HepG2 (cell line): ENCODE measurements around the gene HINT2. TPM values are rescaled to one million over a fixed set of nuclear protein-coding genes. Genes with fewer than 3 reads are reported as not detected.

Experiments used
- ATRX ChIP-seq: sonication (generic); formaldehyde crosslinking; IDR thresholded peaks from 2 replicates; pipeline ENCODE4 v1.4.0; 2020; ENCODE audit warnings: missing genetic modification reagents, borderline replicate concordance
- ERF ChIP-seq: IDR thresholded peaks from 2 replicates; pipeline ENCODE4 v1.6.1; 2018; ENCODE audit warnings: missing biosample characterization, missing genetic modification reagents
- ETV6 ChIP-seq: sonication (generic); formaldehyde crosslinking; conservative IDR thresholded peaks from 2 replicates; pipeline ENCODE4 v1.4.0; 2020; ENCODE audit warnings: missing genetic modification reagents
- GATAD1 ChIP-seq: IDR thresholded peaks from 2 replicates; pipeline ENCODE4 v1.6.1; 2016; ENCODE audit warnings: missing genetic modification reagents, missing compliant biosample characterization
- JARID2 ChIP-seq: sonication (generic); formaldehyde crosslinking; IDR thresholded peaks from 2 replicates; pipeline ENCODE4 v1.8.1; 2023; ENCODE audit warnings: missing genetic modification reagents, inconsistent platforms; ENCODE audit not compliant: insufficient replicate concordance
- KLF12 ChIP-seq: sonication (generic); formaldehyde crosslinking; IDR thresholded peaks from 2 replicates; pipeline ENCODE4 v1.4.0; 2020; ENCODE audit warnings: missing genetic modification reagents, borderline replicate concordance
- KLF16 ChIP-seq, 2 experiments: sonication (generic) in 1 of 2; formaldehyde crosslinking in 1 of 2; IDR thresholded peaks; 2 replicates each; pipeline versions ENCODE4 v1.6.1 to v1.8.0; 2016 to 2023; ENCODE audit warnings: missing genetic modification reagents in 2 of 2, missing compliant biosample characterization in 1 of 2
- PHF8 ChIP-seq: sonication (generic); formaldehyde crosslinking; IDR thresholded peaks from 2 replicates; pipeline ENCODE4 v1.5.0; 2020; ENCODE audit warnings: missing genetic modification reagents
- SAFB2 ChIP-seq: sonication (generic); formaldehyde crosslinking; IDR thresholded peaks from 2 replicates; pipeline ENCODE4 v1.5.1; 2020; ENCODE audit warnings: missing genetic modification reagents, low read depth, mild to moderate bottlenecking, borderline replicate concordance
- SOX13 ChIP-seq, 3 experiments: fragments of 450-650 bp in 1 of 3; sonication (generic) in 1 of 3; formaldehyde crosslinking in 1 of 3; IDR thresholded peaks in 2 of 3; conservative IDR thresholded peaks in 1 of 3; 2 replicates each; pipeline versions ENCODE4 v1.5.0 to v1.6.1; 2016 to 2020; ENCODE audit warnings: antibody characterized with exemption in 1 of 3, mild to moderate bottlenecking in 1 of 3, missing compliant biosample characterization in 1 of 3, missing genetic modification reagents in 1 of 3, moderate library complexity in 1 of 3
- XRCC5 ChIP-seq: fragments of 200-400 bp; formaldehyde crosslinking; optimal IDR thresholded peaks from 2 replicates; pipeline ENCODE3; 2017; ENCODE audit warnings: mild to moderate bottlenecking, low read length
- ZFP37 ChIP-seq: sonication (generic); formaldehyde crosslinking; IDR thresholded peaks from 2 replicates; pipeline ENCODE4 v1.4.0; 2020; ENCODE audit warnings: missing genetic modification reagents, borderline replicate concordance
- ZNF296 ChIP-seq: sonication (generic); formaldehyde crosslinking; conservative IDR thresholded peaks from 2 replicates; pipeline ENCODE4 v1.5.0; 2020; ENCODE audit warnings: mild to moderate bottlenecking, missing genetic modification reagents
- ZNF337 ChIP-seq: sonication (generic); formaldehyde crosslinking; IDR thresholded peaks from 2 replicates; pipeline ENCODE4 v1.5.1; 2020; ENCODE audit warnings: missing genetic modification reagents, low read depth, mild to moderate bottlenecking, borderline replicate concordance
- ZNF644 ChIP-seq: IDR thresholded peaks from 2 replicates; pipeline ENCODE4 v1.6.1; 2016; ENCODE audit warnings: low read depth
- ZNF883 ChIP-seq: sonication (generic); formaldehyde crosslinking; IDR thresholded peaks from 2 replicates; pipeline ENCODE4 v1.5.1; 2020; ENCODE audit warnings: mild to moderate bottlenecking, missing genetic modification reagents; ENCODE audit errors: not compliant biosample characterization
- polyA plus RNA-seq, 8 experiments: library from polyadenylated mRNA; depleted of rRNA in 3 of 8; stranded (reverse) in 7 of 8; unstranded in 1 of 8; fragments of >200 nt; fragmentation: Illumina TruSeq in 4 of 8; extraction: Trizol in 4 of 8; gene quantifications; 2 replicates each; pipeline versions ENCODE4 v1.2.1 to v1.2.3, GENCODE V29; 2011 to 2016; ENCODE audit warnings: low read depth in 4 of 8, missing spikeins in 1 of 8, mixed read lengths in 1 of 8; ENCODE audit not compliant: insufficient read depth in 1 of 8
- total RNA-seq, 5 experiments: library from RNA; depleted of rRNA; stranded (reverse); fragments of >200 nt; fragmentation: Illumina TruSeq; extraction: Trizol; gene quantifications; 2 replicates each; pipeline ENCODE4 v1.2.3, GENCODE V29; 2016; ENCODE audit warnings: low read depth in 1 of 5
- TF ChIP-seq, protein P1 (sequence below): sonication (generic); formaldehyde crosslinking; IDR thresholded peaks from 2 replicates; pipeline ENCODE4 v1.4.0; 2020; ENCODE audit warnings: missing genetic modification reagents
- TF ChIP-seq, protein P2 (sequence below), 2 experiments: sonication (generic) in 1 of 2; formaldehyde crosslinking in 1 of 2; IDR thresholded peaks; 2 replicates each; pipeline versions ENCODE4 v1.4.0 to v1.6.1; 2018 to 2020; ENCODE audit warnings: missing genetic modification reagents in 2 of 2, borderline replicate concordance in 1 of 2, low read depth in 1 of 2, mild to moderate bottlenecking in 1 of 2, missing biosample characterization in 1 of 2
- TF ChIP-seq, protein P3 (sequence below): sonication (generic); formaldehyde crosslinking; IDR thresholded peaks from 2 replicates; pipeline ENCODE4 v1.9.0; 2021; ENCODE audit warnings: missing genetic modification reagents, borderline replicate concordance
- TF ChIP-seq, protein P4 (sequence below): sonication (generic); formaldehyde crosslinking; IDR thresholded peaks from 2 replicates; pipeline ENCODE4 v1.5.0; 2020; ENCODE audit warnings: mild to moderate bottlenecking, missing genetic modification reagents

HINT2 gene
- total and polyA plus RNA-seq, 2 of the 13 experiments (the other 11 are each of a cell fraction or from before 2014, with no cell fraction given) = 37.9 to 56.2 TPM

DNA sequence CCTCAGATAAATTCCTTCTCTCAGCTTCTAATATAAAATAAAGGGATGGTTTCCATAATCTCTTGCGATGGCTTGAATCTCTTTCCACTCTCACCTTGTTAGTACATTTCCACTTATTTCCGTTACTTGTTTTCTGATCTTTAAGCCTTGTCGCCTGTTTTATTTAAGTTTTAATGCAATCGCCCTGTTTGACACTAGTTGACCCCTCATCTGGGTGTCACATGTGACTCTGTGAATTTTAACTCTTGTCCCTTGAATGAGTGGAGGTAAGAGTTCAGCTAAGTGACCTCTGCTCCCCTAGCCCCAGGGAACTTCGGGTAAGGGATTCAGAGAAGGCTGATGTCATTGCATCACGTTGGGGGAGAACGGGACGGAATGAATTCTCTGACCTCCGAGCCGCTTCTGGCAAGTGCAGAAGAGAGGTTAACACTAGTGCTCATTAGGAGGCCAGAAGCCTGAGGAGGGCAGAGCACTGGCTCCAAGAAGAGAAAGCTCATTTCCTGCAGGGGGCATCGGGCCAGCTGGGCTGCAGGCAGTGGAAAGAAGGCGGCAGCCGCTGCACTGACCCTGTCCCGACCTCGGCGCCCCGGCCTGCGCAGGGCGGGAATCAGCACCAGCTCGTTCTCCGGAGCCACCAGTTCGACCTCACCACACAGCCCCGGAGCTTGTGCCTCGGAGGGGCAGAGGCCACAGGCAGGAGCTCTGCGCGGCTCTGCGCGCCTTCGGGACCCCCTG lies 569 bp downstream of the HINT2 start (continued):
- TF ChIP-seq ZNF883 (CRISPR knock-in tag) (peak; percentile 54), ZNF337 (no peak), ETV6 (CRISPR knock-in tag) (no peak), SAFB2 (no peak), SOX13 (IDR thresholded peaks at IDR 0.05) (no peak), SOX13 (CRISPR knock-in tag; conservative IDR thresholded peaks at IDR 0.05 in 1 of 2, IDR thresholded peaks at IDR 0.05 in 1 of 2) (no peak), ZNF644 (CRISPR knock-in tag) (no peak), XRCC5 (peak; percentile 27), ZNF296 (CRISPR knock-in tag) (no peak), ZFP37 (no peak; the same call in 1 of the 2 replicates), KLF12 (CRISPR knock-in tag) (0 out of 2 replicates have a peak, but pooled peaks have one; percentile 37), KLF16 (CRISPR knock-in tag; IDR thresholded peaks at IDR 0.05) (peak in 1 of 2 experiments; percentile 32; a peak in 1 of 4 replicates), ERF (peak; percentile 33), GATAD1 (CRISPR knock-in tag) (0 out of 2 replicates have a peak, but pooled peaks have one; percentile 44), JARID2 (CRISPR knock-in tag) (no peak), PHF8 (CRISPR knock-in tag) (peak; percentile 59; the same call in 1 of the 2 replicates), ATRX (no peak)
- TF ChIP-seq, protein P1, sequence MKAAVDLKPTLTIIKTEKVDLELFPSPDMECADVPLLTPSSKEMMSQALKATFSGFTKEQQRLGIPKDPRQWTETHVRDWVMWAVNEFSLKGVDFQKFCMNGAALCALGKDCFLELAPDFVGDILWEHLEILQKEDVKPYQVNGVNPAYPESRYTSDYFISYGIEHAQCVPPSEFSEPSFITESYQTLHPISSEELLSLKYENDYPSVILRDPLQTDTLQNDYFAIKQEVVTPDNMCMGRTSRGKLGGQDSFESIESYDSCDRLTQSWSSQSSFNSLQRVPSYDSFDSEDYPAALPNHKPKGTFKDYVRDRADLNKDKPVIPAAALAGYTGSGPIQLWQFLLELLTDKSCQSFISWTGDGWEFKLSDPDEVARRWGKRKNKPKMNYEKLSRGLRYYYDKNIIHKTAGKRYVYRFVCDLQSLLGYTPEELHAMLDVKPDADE (CRISPR knock-in tag) = 0 out of 2 replicates have a peak, but pooled peaks have one; percentile 46
- TF ChIP-seq, protein P2, sequence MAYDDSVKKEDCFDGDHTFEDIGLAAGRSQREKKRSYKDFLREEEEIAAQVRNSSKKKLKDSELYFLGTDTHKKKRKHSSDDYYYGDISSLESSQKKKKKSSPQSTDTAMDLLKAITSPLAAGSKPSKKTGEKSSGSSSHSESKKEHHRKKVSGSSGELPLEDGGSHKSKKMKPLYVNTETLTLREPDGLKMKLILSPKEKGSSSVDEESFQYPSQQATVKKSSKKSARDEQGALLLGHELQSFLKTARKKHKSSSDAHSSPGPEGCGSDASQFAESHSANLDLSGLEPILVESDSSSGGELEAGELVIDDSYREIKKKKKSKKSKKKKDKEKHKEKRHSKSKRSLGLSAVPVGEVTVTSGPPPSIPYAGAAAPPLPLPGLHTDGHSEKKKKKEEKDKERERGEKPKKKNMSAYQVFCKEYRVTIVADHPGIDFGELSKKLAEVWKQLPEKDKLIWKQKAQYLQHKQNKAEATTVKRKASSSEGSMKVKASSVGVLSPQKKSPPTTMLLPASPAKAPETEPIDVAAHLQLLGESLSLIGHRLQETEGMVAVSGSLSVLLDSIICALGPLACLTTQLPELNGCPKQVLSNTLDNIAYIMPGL (CRISPR knock-in tag; IDR thresholded peaks at IDR 0.05; ENCODE audit: borderline replicate concordance in 1 of 2, low read depth in 1 of 2) = peak; percentile 58 to 68; a peak in 3 of 4 replicates
- TF ChIP-seq, protein P3, sequence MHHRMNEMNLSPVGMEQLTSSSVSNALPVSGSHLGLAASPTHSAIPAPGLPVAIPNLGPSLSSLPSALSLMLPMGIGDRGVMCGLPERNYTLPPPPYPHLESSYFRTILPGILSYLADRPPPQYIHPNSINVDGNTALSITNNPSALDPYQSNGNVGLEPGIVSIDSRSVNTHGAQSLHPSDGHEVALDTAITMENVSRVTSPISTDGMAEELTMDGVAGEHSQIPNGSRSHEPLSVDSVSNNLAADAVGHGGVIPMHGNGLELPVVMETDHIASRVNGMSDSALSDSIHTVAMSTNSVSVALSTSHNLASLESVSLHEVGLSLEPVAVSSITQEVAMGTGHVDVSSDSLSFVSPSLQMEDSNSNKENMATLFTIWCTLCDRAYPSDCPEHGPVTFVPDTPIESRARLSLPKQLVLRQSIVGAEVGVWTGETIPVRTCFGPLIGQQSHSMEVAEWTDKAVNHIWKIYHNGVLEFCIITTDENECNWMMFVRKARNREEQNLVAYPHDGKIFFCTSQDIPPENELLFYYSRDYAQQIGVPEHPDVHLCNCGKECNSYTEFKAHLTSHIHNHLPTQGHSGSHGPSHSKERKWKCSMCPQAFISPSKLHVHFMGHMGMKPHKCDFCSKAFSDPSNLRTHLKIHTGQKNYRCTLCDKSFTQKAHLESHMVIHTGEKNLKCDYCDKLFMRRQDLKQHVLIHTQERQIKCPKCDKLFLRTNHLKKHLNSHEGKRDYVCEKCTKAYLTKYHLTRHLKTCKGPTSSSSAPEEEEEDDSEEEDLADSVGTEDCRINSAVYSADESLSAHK (CRISPR knock-in tag) = no peak
- TF ChIP-seq, protein P4, sequence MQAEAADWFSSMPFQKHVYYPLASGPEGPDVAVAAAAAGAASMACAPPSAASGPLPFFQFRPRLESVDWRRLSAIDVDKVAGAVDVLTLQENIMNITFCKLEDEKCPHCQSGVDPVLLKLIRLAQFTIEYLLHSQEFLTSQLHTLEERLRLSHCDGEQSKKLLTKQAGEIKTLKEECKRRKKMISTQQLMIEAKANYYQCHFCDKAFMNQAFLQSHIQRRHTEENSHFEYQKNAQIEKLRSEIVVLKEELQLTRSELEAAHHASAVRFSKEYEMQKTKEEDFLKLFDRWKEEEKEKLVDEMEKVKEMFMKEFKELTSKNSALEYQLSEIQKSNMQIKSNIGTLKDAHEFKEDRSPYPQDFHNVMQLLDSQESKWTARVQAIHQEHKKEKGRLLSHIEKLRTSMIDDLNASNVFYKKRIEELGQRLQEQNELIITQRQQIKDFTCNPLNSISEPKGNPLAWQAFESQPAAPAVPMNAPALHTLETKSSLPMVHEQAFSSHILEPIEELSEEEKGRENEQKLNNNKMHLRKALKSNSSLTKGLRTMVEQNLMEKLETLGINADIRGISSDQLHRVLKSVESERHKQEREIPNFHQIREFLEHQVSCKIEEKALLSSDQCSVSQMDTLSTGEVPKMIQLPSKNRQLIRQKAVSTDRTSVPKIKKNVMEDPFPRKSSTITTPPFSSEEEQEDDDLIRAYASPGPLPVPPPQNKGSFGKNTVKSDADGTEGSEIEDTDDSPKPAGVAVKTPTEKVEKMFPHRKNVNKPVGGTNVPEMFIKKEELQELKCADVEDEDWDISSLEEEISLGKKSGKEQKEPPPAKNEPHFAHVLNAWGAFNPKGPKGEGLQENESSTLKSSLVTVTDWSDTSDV (CRISPR knock-in tag) = no peak
